HG02642 (cell line): Measurements from ENCODE around the gene RAB39B.
A peak's percentile ranks its signal among the peaks of the same experiment; 100 is the strongest.

Source experiments
- ATAC-seq: cut with Tn5 transposase; IDR thresholded peaks from one replicate; pipeline ENCODE4 v1.9.1; 2021; ENCODE audit warnings: mild to moderate bottlenecking; ENCODE audit not compliant: unreplicated experiment, poor library complexity

The RAB39B gene

GRCh38 chrX:155216179-155216939 is 47.9 kb downstream of the RAB39B start, which contains the start of gene VBP1:
VBP1 (plus strand) TSS chrX:155216460; CDS start chrX:155216483, 23 bp downstream.
- ATAC-seq: peak; percentile 97

DNA sequence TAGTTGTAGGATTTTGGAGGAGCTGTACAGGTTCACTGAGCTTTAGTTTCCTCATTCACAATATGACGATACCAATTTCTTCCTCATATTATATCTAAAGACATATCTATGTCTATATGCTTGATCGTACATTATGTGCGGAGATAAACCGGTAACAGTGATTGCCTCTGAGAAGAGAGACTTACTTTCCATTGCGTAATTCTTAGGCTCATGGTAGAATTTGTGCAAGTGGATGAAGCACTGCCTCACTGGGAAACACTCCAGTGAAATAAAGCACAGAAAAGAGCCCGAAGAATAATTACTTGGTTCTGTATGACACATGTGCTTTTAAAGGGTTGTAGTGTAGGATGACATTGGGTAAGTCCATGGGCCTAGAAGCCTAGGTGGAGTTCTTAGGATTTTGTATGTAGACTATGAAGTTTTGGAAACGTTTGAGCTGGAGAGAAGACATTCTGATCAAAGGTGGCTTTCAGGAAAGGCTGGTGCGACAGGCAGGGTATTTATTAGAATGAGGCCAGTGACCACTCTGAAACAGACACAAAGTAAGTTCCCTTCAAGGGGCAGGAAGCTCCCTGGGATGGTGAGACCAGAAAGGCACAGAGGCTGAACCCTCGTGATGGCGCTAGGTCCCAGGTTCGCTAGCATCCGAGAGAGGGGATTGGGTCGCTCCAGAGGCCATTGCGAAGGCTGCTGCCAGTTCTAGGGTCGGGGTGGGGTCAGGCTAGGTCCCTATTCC is 48.7 kb downstream of the RAB39B start:
- ATAC-seq: peak; percentile 37

GRCh38 chrX:155213731-155214130 is 50.6 kb downstream of the RAB39B start:
- ATAC-seq: no peak

DNA sequence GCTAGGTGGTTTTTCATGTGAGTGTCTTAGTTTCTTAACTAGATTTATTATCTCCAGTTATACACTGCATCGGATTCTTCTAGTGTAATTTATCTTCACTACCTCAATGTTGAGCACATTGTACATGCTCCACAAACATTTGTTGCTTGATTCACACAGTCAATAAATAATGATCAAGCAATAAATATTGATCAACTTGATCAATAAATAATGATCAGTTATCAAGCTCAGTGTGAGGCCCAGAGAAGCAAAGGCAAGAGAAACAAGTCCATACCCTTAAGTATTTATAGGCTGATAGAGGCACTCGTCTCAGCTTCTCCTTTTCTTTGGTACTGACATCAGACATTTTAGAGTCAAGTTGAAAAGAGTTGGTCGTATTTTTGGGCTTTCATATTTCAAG is 53.1 kb downstream of the RAB39B start:
- no peak for ATAC-seq
